CD4-positive, alpha-beta T cell (primary cell): ENCODE data around the gene C10orf67. TPM values are rescaled to one million over a fixed set of nuclear protein-coding genes. Genes with fewer than 3 reads are reported as not detected.

Experiments used
- ATAC-seq: fragments of 200-7000 bp; cut with Tn5 transposase; one replicate; pipeline ENCODE4 v1.10.0; 2022; ENCODE audit warnings: mild to moderate bottlenecking; ENCODE audit not compliant: poor library complexity
- CTCF ChIA-PET: fragments of 350-600 bp; sonication (Branson Sonifier 250); formaldehyde crosslinking; loops from one replicate; lab custom pipeline; 2021; ENCODE audit warnings: antibody characterized with exemption, inconsistent platforms; lab: Charles Lee
- POLR2A ChIA-PET: fragments of 350-600 bp; sonication (Branson Sonifier 250); formaldehyde crosslinking; loops from one replicate; lab custom pipeline; 2021; ENCODE audit warnings: antibody characterized with exemption, inconsistent platforms; lab: Charles Lee
- DNase-seq, 14 experiments: peaks; one replicate each; pipeline ENCODE4 v3.0.0-alpha.2; 2013 to 2020; ENCODE audit warnings: mixed read lengths in 2 of 14
- H3K27ac ChIP-seq, 2 donors: one replicate each; pipeline versions ENCODE4 v1.5.1 to v1.7.0; 2013; ENCODE audit warnings: low read length in 2 of 2, low read depth in 1 of 2, mild to moderate bottlenecking in 1 of 2
- H3K27me3 ChIP-seq, 2 experiments: 1 replicate in 1 of 2; 2 replicates in 1 of 2; pipeline versions ENCODE4 v1.6.1 to v1.7.0; 2013; ENCODE audit warnings: low read length in 2 of 2, control low read depth in 1 of 2, mild to moderate bottlenecking in 1 of 2, moderate library complexity in 1 of 2; ENCODE audit not compliant: insufficient read depth in 2 of 2, control insufficient read depth in 1 of 2
- H3K36me3 ChIP-seq: one replicate; pipeline ENCODE4 v1.6.1; 2013; ENCODE audit warnings: low read length, control low read depth; ENCODE audit not compliant: insufficient read depth
- H3K4me1 ChIP-seq: one replicate; pipeline ENCODE4 v1.6.1; 2013; ENCODE audit warnings: low read length, control low read depth; ENCODE audit not compliant: insufficient read depth
- H3K4me3 ChIP-seq: one replicate; pipeline ENCODE4 v1.5.1; 2013; ENCODE audit warnings: mild to moderate bottlenecking, low read length, moderate library complexity
- H3K9me3 ChIP-seq, 2 experiments: 1 replicate in 1 of 2; 2 replicates in 1 of 2; pipeline versions ENCODE4 v1.6.1 to v1.7.0; 2013; ENCODE audit warnings: low read length in 2 of 2, mild to moderate bottlenecking in 2 of 2, control low read depth in 1 of 2, moderate library complexity in 1 of 2; ENCODE audit not compliant: control insufficient read depth in 1 of 2, insufficient read depth in 1 of 2
- H3K27ac Mint-ChIP-seq: one replicate; pipeline ENCODE4 v1.8.0; 2020; ENCODE audit warnings: mixed read lengths
- H3K27me3 Mint-ChIP-seq: one replicate; pipeline ENCODE4 v1.8.0; 2021; ENCODE audit warnings: mixed read lengths
- H3K36me3 Mint-ChIP-seq: one replicate; pipeline ENCODE4 v1.8.0; 2021; ENCODE audit warnings: low read depth, mixed read lengths
- H3K4me1 Mint-ChIP-seq: one replicate; pipeline ENCODE4 v1.8.0; 2021; ENCODE audit warnings: low read depth, mixed read lengths
- H3K4me3 Mint-ChIP-seq: one replicate; pipeline ENCODE4 v1.8.0; 2020; ENCODE audit warnings: mild to moderate bottlenecking, mixed read lengths
- H3K9me3 Mint-ChIP-seq: one replicate; pipeline ENCODE4 v1.8.0; 2020; ENCODE audit warnings: mixed read lengths
- intact Hi-C, 2 experiments: fragments of 100-400 bp; cut with DNase I in 1 of 2; cut with micrococcal nuclease in 1 of 2; formaldehyde crosslinking; loops; one replicate each; pipeline versions ENCODE4 v1.15.1 to v1.9.0; 2023 to 2025; cut with DNase I, micrococcal nuclease
- total RNA-seq, 174 experiments: library from RNA in 2 of 174; stranded (reverse) in 2 of 174; gene quantifications; one replicate each; pipeline ENCODE4 v1.2.3 and lab custom pipeline; 2021 to 2026
- TF ChIP-seq, protein P1 (sequence below): fragments of 200-600 bp; IDR thresholded peaks from one replicate; pipeline ENCODE4 v1.8.0; 2022; ENCODE audit warnings: antibody characterized with exemption, mild to moderate bottlenecking

C10orf67 gene
- total RNA-seq, 2 experiments from 2014 or later, result not detected

DNA sequence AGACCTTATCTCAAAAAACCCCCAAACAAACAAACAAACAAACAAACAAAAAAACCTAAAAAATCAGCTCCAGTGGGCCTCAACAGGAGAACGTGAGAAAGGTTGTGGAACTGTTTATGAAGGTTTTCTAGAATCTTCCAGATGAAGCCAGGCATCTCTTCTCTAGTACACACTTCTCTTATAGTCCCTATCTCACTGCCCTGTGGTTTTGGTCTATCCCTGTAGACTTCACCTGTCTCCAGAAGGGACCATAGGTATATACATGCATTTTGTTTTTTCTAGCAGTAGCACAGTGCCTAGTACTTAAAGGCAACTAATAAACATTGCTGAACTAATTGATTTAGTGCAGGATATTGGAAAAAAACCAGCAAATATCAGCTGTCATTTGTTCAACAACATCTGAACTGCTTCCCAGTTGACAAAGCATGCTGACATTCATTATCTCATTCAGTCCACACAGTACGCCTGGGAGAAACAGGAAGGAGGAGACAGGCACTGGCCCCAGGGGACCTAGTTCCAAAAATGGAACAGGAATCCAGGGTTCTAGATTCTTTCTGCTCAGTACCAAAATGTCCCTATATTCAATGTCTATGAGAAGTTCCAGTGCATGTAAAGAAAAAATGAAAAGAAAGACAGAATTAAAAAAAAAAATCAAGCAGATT lies 59.8 kb downstream of the C10orf67 start:
- TF ChIP-seq, protein P1, sequence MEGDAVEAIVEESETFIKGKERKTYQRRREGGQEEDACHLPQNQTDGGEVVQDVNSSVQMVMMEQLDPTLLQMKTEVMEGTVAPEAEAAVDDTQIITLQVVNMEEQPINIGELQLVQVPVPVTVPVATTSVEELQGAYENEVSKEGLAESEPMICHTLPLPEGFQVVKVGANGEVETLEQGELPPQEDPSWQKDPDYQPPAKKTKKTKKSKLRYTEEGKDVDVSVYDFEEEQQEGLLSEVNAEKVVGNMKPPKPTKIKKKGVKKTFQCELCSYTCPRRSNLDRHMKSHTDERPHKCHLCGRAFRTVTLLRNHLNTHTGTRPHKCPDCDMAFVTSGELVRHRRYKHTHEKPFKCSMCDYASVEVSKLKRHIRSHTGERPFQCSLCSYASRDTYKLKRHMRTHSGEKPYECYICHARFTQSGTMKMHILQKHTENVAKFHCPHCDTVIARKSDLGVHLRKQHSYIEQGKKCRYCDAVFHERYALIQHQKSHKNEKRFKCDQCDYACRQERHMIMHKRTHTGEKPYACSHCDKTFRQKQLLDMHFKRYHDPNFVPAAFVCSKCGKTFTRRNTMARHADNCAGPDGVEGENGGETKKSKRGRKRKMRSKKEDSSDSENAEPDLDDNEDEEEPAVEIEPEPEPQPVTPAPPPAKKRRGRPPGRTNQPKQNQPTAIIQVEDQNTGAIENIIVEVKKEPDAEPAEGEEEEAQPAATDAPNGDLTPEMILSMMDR, result no peak
- CTCF ChIA-PET, result no interaction called here
- no peaks in the 10 kb centered on the region for H3K36me3 ChIP-seq

GRCh38 chr10:23284155-23284554 lies 60.4 kb downstream of the C10orf67 start:
- H3K27ac Mint-ChIP-seq, result no peak overlapping the region
- POLR2A ChIA-PET, result no interaction called here

More for the DNA sequence above, 59.8 kb downstream of the C10orf67 start:
- no peak overlapping the region for H3K4me3 ChIP-seq
- no peaks in the 10 kb centered on the region for H3K9me3 ChIP-seq
- H3K27me3 Mint-ChIP-seq, result peaks cover 21% of the 10 kb centered on the region
- no peaks in the 10 kb centered on the region for H3K4me1 Mint-ChIP-seq
- no peaks in the 10 kb centered on the region for H3K36me3 Mint-ChIP-seq
- H3K27ac ChIP-seq, result no peak overlapping the region
- H3K4me3 Mint-ChIP-seq, result no peak overlapping the region
- no peaks in the 10 kb centered on the region for H3K9me3 Mint-ChIP-seq
- peaks cover 0 to 7% of the 10 kb centered on the region in 2 experiments for H3K27me3 ChIP-seq
- POLR2A ChIA-PET, result no interaction called here
- intact Hi-C loops, result no loop called here
- ATAC-seq, result no peak
- no peak for DNase-seq
- no peaks in the 10 kb centered on the region for H3K4me1 ChIP-seq
- no peak overlapping the region for H3K27ac Mint-ChIP-seq

GRCh38 chr10:23283680-23284079 lies 60.9 kb downstream of the C10orf67 start:
- Mint-ChIP-seq H3K27ac (no peak overlapping the region), H3K4me3 (no peak overlapping the region), H3K27me3 (peaks cover 25% of the 10 kb centered on the region), H3K36me3 (no peaks in the 10 kb centered on the region), H3K4me1 (no peaks in the 10 kb centered on the region), H3K9me3 (no peaks in the 10 kb centered on the region)
- DNase-seq (no peak), ATAC-seq (no peak)
- ChIA-PET POLR2A (no interaction called here), CTCF (no interaction called here)
- no peaks in the 10 kb centered on the region for H3K36me3 ChIP-seq
- H3K4me1 ChIP-seq, result no peaks in the 10 kb centered on the region
- H3K27ac ChIP-seq, result no peak overlapping the region
- TF ChIP-seq, protein P1, result no peak
- no peak overlapping the region for H3K4me3 ChIP-seq
- intact Hi-C loops, result no loop called here
- H3K9me3 ChIP-seq, result no peaks in the 10 kb centered on the region
- H3K27me3 ChIP-seq, result peaks cover 0 to 6% of the 10 kb centered on the region in 2 experiments

More at GRCh38 chr10:23284155-23284554, 60.4 kb downstream of the C10orf67 start:
- Histone ChIP-seq H3K36me3 (no peaks in the 10 kb centered on the region), H3K27ac (no peak overlapping the region), H3K9me3 (no peaks in the 10 kb centered on the region), H3K27me3 (peaks cover 0 to 6% of the 10 kb centered on the region in 2 experiments), H3K4me1 (no peaks in the 10 kb centered on the region), H3K4me3 (no peak overlapping the region)
- no peaks in the 10 kb centered on the region for H3K9me3 Mint-ChIP-seq
- no peaks in the 10 kb centered on the region for H3K4me1 Mint-ChIP-seq
- no peak for ATAC-seq
- CTCF ChIA-PET, result no interaction called here
- H3K27me3 Mint-ChIP-seq, result peaks cover 24% of the 10 kb centered on the region
- no peak for DNase-seq
- TF ChIP-seq, protein P1, result no peak
- intact Hi-C loops, result no loop called here
- H3K4me3 Mint-ChIP-seq, result no peak overlapping the region
- no peaks in the 10 kb centered on the region for H3K36me3 Mint-ChIP-seq
